ENCODE data around the gene DPH1. TPM values are rescaled to one million over a fixed set of nuclear protein-coding genes. Genes with fewer than 3 reads are reported as not detected.
A peak's percentile ranks its signal among the peaks of the same experiment; 100 is the strongest.

Gene DPH1
- total and polyA plus RNA-seq, 2 of the 4 experiments (the other 2 are of a cell fraction) = 24.4 to 49.9 TPM

- H4K91ac ChIP-seq (ENCODE audit: insufficient read depth, low read depth, low read length) = peak overlapping the region; percentile 97
- peak overlapping the region; percentile 93 for H3K23ac ChIP-seq (ENCODE audit: low read depth, low read length)
- H3K79me1 ChIP-seq (ENCODE audit: low read depth in 1 of 2, low read length in 2 of 2) = peaks cover 33 to 83% of the 10 kb centered on the region in 2 experiments
- peaks cover 76% of the 10 kb centered on the region for H3K4me1 ChIP-seq (ENCODE audit: control insufficient read depth, insufficient read depth, low read length)
- in situ Hi-C loops (cut with MboI; ENCODE audit: low sequenced_read_pairs) = loop anchor here (5.0 to 10.0 kb wide), 2 partner anchors 107 to 180 kb away; no protein-coding TSS in a partner anchor
- H4K5ac ChIP-seq (ENCODE audit: low read depth, low read length) = peak overlapping the region; percentile 94; the same call in 1 of the 2 replicates
- peak overlapping the region; percentile 85 for H2AK9ac ChIP-seq (replicated peaks; ENCODE audit: low read depth, low read length, poor library complexity)
- H3K18ac ChIP-seq (ENCODE audit: low read depth, low read length) = peak overlapping the region; percentile 65
- dilution Hi-C loops (cut with HindIII; ENCODE audit: low sequenced_read_pairs, unreplicated experiment) = no loop called here
- peak overlapping the region; percentile 63; the same call in 1 of the 2 replicates for H3K56ac ChIP-seq (ENCODE audit: extremely low read depth, insufficient read depth, low read length)
- H3K9me3 ChIP-seq (ENCODE audit: control insufficient read depth, insufficient read depth, low read length) = no peaks in the 10 kb centered on the region
- peak overlapping the region; percentile 92 for H3K27ac ChIP-seq (ENCODE audit: insufficient read depth, low read length)
- H3K14ac ChIP-seq (replicated peaks; ENCODE audit: low read depth, low read length) = peak overlapping the region; percentile 90
- intact Hi-C loops (cut with micrococcal nuclease) = loop anchor here (1.0 to 2.0 kb wide), 2 partner anchors 107 to 177 kb away; no protein-coding TSS in a partner anchor
- H2BK15ac ChIP-seq (ENCODE audit: low read depth, low read length) = peak overlapping the region; percentile 93; the same call in 2 of the 3 replicates
- DNase-seq = peak; percentile 56
- peak overlapping the region; percentile 99 for H2BK120ac ChIP-seq (ENCODE audit: low read depth, low read length)
- H3K27me3 ChIP-seq (ENCODE audit: control insufficient read depth, insufficient read depth, low read length) = no peaks in the 10 kb centered on the region
- peak overlapping the region; percentile 98 for H2AK5ac ChIP-seq (ENCODE audit: low read depth, low read length)
- no peak overlapping the region for H3K4me2 ChIP-seq (ENCODE audit: low read depth, low read length)
- peak overlapping the region; percentile 62; the same call in 1 of the 2 replicates for H3K9ac ChIP-seq (ENCODE audit: low read depth, low read length)
- peak overlapping the region; percentile 95 for H3K4ac ChIP-seq (ENCODE audit: low read depth, low read length)
- peak overlapping the region; percentile 90 for H2BK20ac ChIP-seq (ENCODE audit: low read depth, low read length)
- H2BK5ac ChIP-seq (ENCODE audit: low read depth, low read length, poor library complexity, severe bottlenecking) = peak overlapping the region; percentile 98
- no TSS peak for BruUV-seq (replicated peaks)
- peaks cover 30% of the 10 kb centered on the region for H3K36me3 ChIP-seq (ENCODE audit: control insufficient read depth, insufficient read depth, low read length)
- H3K4me3 ChIP-seq (ENCODE audit: insufficient read depth, low read depth, low read length) = no peak overlapping the region
- ATAC-seq (ENCODE audit: low read depth) = no peak
- WGBS, 2 experiments (ENCODE audit: extremely low coverage in 2 of 2, insufficient read length in 1 of 2) = 17% methylated on average over 1 of the region's 5 CpGs; no CpG with 5 or more reads in 1 of the 2 experiments
- H3K9me1 ChIP-seq (ENCODE audit: insufficient read depth, low read length) = peaks cover 56% of the 10 kb centered on the region
- peak overlapping the region; percentile 92 to 99 for H4K8ac ChIP-seq (ENCODE audit: low read depth in 2 of 2, low read length in 2 of 2)
- H4K20me1 ChIP-seq (ENCODE audit: insufficient read depth, low read length) = no peaks in the 10 kb centered on the region
- POLR2A ChIA-PET (ENCODE audit: unreplicated experiment) = no interaction called here
- H2AFZ ChIP-seq (replicated peaks; ENCODE audit: low read length, poor library complexity) = peak overlapping the region; percentile 5
- TF ChIP-seq, protein P1, sequence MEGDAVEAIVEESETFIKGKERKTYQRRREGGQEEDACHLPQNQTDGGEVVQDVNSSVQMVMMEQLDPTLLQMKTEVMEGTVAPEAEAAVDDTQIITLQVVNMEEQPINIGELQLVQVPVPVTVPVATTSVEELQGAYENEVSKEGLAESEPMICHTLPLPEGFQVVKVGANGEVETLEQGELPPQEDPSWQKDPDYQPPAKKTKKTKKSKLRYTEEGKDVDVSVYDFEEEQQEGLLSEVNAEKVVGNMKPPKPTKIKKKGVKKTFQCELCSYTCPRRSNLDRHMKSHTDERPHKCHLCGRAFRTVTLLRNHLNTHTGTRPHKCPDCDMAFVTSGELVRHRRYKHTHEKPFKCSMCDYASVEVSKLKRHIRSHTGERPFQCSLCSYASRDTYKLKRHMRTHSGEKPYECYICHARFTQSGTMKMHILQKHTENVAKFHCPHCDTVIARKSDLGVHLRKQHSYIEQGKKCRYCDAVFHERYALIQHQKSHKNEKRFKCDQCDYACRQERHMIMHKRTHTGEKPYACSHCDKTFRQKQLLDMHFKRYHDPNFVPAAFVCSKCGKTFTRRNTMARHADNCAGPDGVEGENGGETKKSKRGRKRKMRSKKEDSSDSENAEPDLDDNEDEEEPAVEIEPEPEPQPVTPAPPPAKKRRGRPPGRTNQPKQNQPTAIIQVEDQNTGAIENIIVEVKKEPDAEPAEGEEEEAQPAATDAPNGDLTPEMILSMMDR (conservative IDR thresholded peaks at IDR 0.05; ENCODE audit: low read depth, low read length) = no peak
- TF ChIP-seq NFE2L2 (IDR thresholded peaks at IDR 0.05; ENCODE audit: low read depth, low read length) (no peak), SMC3 (IDR thresholded peaks at IDR 0.05; ENCODE audit: low read depth, low read length) (no peak), RCOR1 (IDR thresholded peaks at IDR 0.05; ENCODE audit: insufficient replicate concordance, low read length) (no peak), BHLHE40 (IDR thresholded peaks at IDR 0.05; ENCODE audit: low read depth, low read length) (no peak), RFX5 (IDR thresholded peaks at IDR 0.05; ENCODE audit: low read depth, low read length) (no peak)
- CTCF ChIA-PET = interaction anchor here (0.6 to 2.2 kb wide), 5 partner anchors 9 to 177 kb away, joined by 3 to 8 read pairs (median 5); partner anchors contain the start of gene HIC1
Measured at GRCh38 chr17:2067608-2068024, 37.7 kb downstream of the DPH1 start.
